Hepatocyte (in vitro differentiated cells): ENCODE measurements around the gene CD8A.

ENCODE experiments used
- CTCF ChIP-seq: fragments of 200-600 bp; sonication (generic); IDR thresholded peaks from 2 replicates; pipeline ENCODE4 v1.5.1; 2016; ENCODE audit warnings: antibody characterized with exemption, mild to moderate bottlenecking; ENCODE audit not compliant: poor library complexity
- EZH2 ChIP-seq: fragments of 200-600 bp; sonication (generic); IDR thresholded peaks from 2 replicates; pipeline ENCODE4 v1.6.1; 2016; ENCODE audit warnings: antibody characterized with exemption, mild to moderate bottlenecking, borderline replicate concordance

DNA sequence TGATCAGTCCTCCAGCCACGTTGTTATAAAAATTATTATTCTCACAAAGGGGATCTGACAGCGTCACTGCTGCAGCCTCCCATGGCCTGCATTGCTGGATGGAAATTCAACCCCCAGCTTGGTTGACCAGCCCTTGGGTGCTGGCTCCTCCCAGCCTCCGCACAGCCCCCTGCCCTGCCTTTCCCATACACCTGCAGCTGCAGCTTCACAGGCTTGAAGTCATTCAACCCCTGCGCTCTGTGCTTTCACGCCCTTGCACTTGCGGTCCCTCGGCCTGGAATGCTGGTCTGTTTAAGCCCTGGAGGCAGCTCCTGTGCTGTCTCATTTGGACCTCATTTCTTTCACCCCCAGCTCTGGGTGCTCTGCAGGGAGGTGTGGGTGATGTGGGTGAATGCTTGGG, 860 bp upstream of the CD8A start:
- TF ChIP-seq CTCF: no peak
- TF ChIP-seq EZH2: no peak
